Measurements from ENCODE around the gene TPRX1. TPM values are rescaled to one million over a fixed set of nuclear protein-coding genes. Genes with fewer than 3 reads are reported as not detected.

TPRX1 gene
- total RNA-seq, 1 experiment from 2014 or later, result not detected

GRCh38 chr19:47762151-47762550, 42.2 kb downstream of the TPRX1 start:
- no peaks in the 10 kb centered on the region for H3K27me3 ChIP-seq (replicated peaks; ENCODE audit: insufficient read depth, low read depth, low read length, poor library complexity)
- no peaks in the 10 kb centered on the region for H3K9me3 ChIP-seq (ENCODE audit: low read depth, low read length, poor library complexity, severe bottlenecking)
- no peaks in the 10 kb centered on the region for H3K4me1 ChIP-seq (ENCODE audit: insufficient read depth, low read length, poor library complexity, severe bottlenecking)
- intact Hi-C loops (cut with micrococcal nuclease; ENCODE audit: unreplicated experiment), result no loop called here
- no peak for DNase-seq (ENCODE audit: low spot score)
- TF ChIP-seq, protein P1, sequence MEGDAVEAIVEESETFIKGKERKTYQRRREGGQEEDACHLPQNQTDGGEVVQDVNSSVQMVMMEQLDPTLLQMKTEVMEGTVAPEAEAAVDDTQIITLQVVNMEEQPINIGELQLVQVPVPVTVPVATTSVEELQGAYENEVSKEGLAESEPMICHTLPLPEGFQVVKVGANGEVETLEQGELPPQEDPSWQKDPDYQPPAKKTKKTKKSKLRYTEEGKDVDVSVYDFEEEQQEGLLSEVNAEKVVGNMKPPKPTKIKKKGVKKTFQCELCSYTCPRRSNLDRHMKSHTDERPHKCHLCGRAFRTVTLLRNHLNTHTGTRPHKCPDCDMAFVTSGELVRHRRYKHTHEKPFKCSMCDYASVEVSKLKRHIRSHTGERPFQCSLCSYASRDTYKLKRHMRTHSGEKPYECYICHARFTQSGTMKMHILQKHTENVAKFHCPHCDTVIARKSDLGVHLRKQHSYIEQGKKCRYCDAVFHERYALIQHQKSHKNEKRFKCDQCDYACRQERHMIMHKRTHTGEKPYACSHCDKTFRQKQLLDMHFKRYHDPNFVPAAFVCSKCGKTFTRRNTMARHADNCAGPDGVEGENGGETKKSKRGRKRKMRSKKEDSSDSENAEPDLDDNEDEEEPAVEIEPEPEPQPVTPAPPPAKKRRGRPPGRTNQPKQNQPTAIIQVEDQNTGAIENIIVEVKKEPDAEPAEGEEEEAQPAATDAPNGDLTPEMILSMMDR (conservative IDR thresholded peaks at IDR 0.05; ENCODE audit: low read depth, low read length), result no peak
- no peak for TF ChIP-seq EZH2 (IDR thresholded peaks at IDR 0.05; ENCODE audit: borderline replicate concordance, low read depth, low read length, poor library complexity, severe bottlenecking)
- POLR2A ChIA-PET (ENCODE audit: low non-redundant PET), result no interaction called here
- BruUV-seq (replicated peaks), result no TSS peak
- no peak overlapping the region for H3K4me3 ChIP-seq (ENCODE audit: low read depth, low read length, poor library complexity, severe bottlenecking)
- no peak overlapping the region for H3K27ac ChIP-seq (ENCODE audit: low read depth, low read length, poor library complexity, severe bottlenecking)
- peaks cover 9% of the 10 kb centered on the region for H3K36me3 ChIP-seq (ENCODE audit: insufficient read depth, low read length, poor library complexity, severe bottlenecking)
- CTCF ChIA-PET, result no interaction called here

GRCh38 chr19:47761566-47761965, 42.8 kb downstream of the TPRX1 start:
- ChIA-PET POLR2A (ENCODE audit: low non-redundant PET) (no interaction called here), CTCF (interaction anchor here (0.7 kb wide), 1 partner anchor 252 kb away, joined by 4 read pairs; no protein-coding TSS in a partner anchor)
- Histone ChIP-seq H3K36me3 (ENCODE audit: insufficient read depth, low read length, poor library complexity, severe bottlenecking) (peaks cover 15% of the 10 kb centered on the region), H3K27me3 (replicated peaks; ENCODE audit: insufficient read depth, low read depth, low read length, poor library complexity) (no peaks in the 10 kb centered on the region), H3K4me3 (ENCODE audit: low read depth, low read length, poor library complexity, severe bottlenecking) (no peak overlapping the region), H3K9me3 (ENCODE audit: low read depth, low read length, poor library complexity, severe bottlenecking) (no peaks in the 10 kb centered on the region), H3K27ac (ENCODE audit: low read depth, low read length, poor library complexity, severe bottlenecking) (no peak overlapping the region), H3K4me1 (ENCODE audit: insufficient read depth, low read length, poor library complexity, severe bottlenecking) (no peaks in the 10 kb centered on the region)
- no peak for DNase-seq (ENCODE audit: low spot score)
- BruUV-seq (replicated peaks), result no TSS peak
- TF ChIP-seq EZH2 (IDR thresholded peaks at IDR 0.05; ENCODE audit: borderline replicate concordance, low read depth, low read length, poor library complexity, severe bottlenecking), result no peak
- TF ChIP-seq, protein P1 (conservative IDR thresholded peaks at IDR 0.05; ENCODE audit: low read depth, low read length), result no peak
- intact Hi-C loops (cut with micrococcal nuclease; ENCODE audit: unreplicated experiment), result no loop called here

DNA sequence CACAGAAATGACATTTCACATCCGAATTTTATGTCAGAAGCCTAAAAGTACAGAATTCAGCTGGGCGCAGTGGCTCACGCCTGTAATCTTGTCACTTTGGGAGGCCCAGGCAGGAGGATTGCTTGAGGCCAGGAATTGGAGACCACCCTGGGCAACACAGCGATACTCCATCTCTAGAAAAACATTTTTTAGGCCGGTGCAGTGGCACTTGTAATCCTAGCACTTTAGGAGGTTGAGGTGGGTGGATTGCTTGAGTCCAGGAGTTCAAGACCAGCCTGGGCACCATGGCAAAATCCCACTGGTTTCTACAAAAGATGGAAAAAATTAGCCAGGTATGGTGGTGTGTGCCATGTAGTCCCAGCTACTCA, 43.7 kb downstream of the TPRX1 start:
- CTCF ChIA-PET, result no interaction called here
- POLR2A ChIA-PET (ENCODE audit: low non-redundant PET), result no interaction called here

More for the DNA sequence above, 43.7 kb downstream of the TPRX1 start:
- no peaks in the 10 kb centered on the region for H3K9me3 ChIP-seq (ENCODE audit: low read depth, low read length, poor library complexity, severe bottlenecking)
- no peak for DNase-seq (ENCODE audit: low spot score)
- BruUV-seq (replicated peaks), result no TSS peak
- no peaks in the 10 kb centered on the region for H3K27me3 ChIP-seq (replicated peaks; ENCODE audit: insufficient read depth, low read depth, low read length, poor library complexity)
- H3K4me3 ChIP-seq (ENCODE audit: low read depth, low read length, poor library complexity, severe bottlenecking), result no peak overlapping the region
- H3K4me1 ChIP-seq (ENCODE audit: insufficient read depth, low read length, poor library complexity, severe bottlenecking), result no peaks in the 10 kb centered on the region
- peaks cover 24% of the 10 kb centered on the region for H3K36me3 ChIP-seq (ENCODE audit: insufficient read depth, low read length, poor library complexity, severe bottlenecking)
- no peak overlapping the region for H3K27ac ChIP-seq (ENCODE audit: low read depth, low read length, poor library complexity, severe bottlenecking)
- TF ChIP-seq EZH2 (IDR thresholded peaks at IDR 0.05; ENCODE audit: borderline replicate concordance, low read depth, low read length, poor library complexity, severe bottlenecking), result no peak
- TF ChIP-seq, protein P1 (conservative IDR thresholded peaks at IDR 0.05; ENCODE audit: low read depth, low read length), result no peak
- intact Hi-C loops (cut with micrococcal nuclease; ENCODE audit: unreplicated experiment), result no loop called here

Measured in A673 (cell line).